ENCODE data around the gene ARID5B. TPM values are rescaled to one million over a fixed set of nuclear protein-coding genes. Genes with fewer than 3 reads are reported as not detected.

ARID5B gene
- total RNA-seq, 4 donors from 2014 or later: 7.6 to 36.3 (median 21.2) TPM

DNA sequence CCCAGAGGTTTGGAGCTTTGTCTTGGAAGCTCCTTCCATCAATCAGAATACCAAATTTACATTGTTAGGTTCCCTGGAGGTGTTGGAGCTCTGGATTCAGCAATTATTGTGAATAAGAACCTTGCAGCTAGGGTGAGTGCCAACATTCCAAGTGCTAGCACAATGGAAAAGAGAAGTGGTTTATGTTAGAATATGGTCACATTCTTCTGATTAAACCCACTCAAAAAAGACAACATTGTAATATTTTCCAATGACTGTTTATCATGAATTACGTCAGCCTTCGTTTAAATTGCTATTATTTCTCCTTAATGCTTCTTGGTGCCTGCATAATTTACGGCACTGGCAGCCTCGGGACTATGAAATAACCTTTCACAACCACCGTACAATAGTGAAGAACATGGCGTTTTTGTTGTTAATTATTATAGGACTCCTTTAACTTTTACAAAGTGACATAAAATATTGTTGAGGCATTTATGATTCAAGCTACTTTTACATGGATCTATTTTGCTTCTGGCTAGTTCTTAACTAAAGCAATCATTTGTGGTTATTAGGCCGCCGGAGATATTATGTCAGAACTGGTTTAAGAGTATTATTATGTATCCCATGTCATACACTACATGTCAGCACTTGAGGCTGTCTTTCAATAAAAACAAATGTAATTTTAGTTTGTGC, 117.7 kb downstream of the ARID5B start:
- intact Hi-C loops (cut with DNase I): no loop called here
- Histone ChIP-seq H3K9me3 (no peaks in the 10 kb centered on the region), H3K36me3 (no peaks in the 10 kb centered on the region), H3K27me3 (no peaks in the 10 kb centered on the region), H3K4me1 (no peaks in the 10 kb centered on the region), H3K4me3 (replicated peaks in 1 of 3) (no peak overlapping the region), H3K27ac (peak overlapping the region in 1 of 3 donors; percentile 15)
- TF ChIP-seq POLR2A (IDR thresholded peaks at IDR 0.05): no peak
- no peak for DNase-seq
- WGBS, 2 donors: 77 to 85% methylated on average over 8 of the region's 8 CpGs

DNA sequence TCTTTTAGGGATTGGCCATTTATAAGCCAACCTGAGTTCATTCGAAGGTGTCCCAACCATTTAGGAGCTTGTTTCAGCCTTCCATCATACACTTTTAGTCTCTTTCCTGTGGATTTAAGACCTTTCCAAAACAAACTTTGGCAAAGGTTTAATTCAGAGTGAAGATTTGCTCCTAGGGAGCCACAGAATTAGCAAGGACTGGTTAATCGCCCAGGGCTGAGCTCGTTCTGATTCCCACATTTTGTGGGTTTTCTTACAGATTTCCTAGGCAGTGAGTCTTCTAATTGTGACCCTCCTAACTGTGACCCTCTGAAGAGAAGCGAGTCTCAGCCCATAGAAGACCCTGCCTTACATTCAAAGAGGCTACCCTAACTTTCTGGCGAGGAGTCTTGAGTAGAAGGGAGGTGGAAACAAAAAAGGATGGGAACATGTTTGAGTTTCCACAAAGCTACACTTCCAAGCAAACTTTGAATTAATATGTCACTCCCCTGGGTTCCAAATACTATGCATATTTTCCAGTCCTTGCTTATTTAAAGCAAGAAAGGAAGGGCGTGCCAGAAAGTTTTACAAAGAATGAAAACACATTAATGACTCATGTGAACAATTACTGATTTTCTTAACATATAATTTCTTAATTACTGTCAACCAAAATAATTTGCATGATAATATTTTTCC, 118.3 kb downstream of the ARID5B start:
- 59 to 71% methylated on average over 6 of the region's 6 CpGs for WGBS, 2 donors

DNA sequence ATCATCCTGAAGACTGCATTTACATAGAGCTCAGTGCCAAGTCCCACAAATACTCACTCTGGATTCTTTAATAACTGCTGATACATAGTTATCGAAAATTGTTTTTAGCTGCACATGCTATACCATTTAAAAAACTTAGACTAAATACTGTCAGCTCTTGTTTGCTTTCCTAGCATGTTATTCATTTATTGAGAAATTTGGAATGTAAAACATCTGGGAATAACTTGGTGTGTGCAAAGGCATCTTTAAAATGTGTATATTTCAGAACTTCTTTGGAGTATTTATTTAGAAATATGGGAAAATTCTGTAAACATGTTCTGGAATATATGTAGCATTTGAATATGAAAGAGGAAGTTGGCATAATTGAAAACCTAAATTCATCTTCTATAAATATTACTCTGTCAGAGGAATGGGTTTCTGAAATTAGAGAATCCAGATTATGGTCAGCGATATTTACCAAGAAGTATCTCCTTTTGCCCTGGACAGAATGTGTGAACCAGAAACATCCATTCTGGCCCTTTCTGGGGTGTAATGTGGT, 119.7 kb downstream of the ARID5B start:
- Histone ChIP-seq H3K36me3 (no peaks in the 10 kb centered on the region), H3K4me3 (replicated peaks in 1 of 3) (no peak overlapping the region), H3K27me3 (no peaks in the 10 kb centered on the region), H3K4me1 (no peaks in the 10 kb centered on the region), H3K27ac (no peak overlapping the region), H3K9me3 (no peaks in the 10 kb centered on the region)
- no peak for DNase-seq
- 92 to 93% methylated on average over 2 of the region's 2 CpGs for WGBS, 2 donors
- intact Hi-C loops (cut with DNase I): no loop called here
- TF ChIP-seq, protein P1, sequence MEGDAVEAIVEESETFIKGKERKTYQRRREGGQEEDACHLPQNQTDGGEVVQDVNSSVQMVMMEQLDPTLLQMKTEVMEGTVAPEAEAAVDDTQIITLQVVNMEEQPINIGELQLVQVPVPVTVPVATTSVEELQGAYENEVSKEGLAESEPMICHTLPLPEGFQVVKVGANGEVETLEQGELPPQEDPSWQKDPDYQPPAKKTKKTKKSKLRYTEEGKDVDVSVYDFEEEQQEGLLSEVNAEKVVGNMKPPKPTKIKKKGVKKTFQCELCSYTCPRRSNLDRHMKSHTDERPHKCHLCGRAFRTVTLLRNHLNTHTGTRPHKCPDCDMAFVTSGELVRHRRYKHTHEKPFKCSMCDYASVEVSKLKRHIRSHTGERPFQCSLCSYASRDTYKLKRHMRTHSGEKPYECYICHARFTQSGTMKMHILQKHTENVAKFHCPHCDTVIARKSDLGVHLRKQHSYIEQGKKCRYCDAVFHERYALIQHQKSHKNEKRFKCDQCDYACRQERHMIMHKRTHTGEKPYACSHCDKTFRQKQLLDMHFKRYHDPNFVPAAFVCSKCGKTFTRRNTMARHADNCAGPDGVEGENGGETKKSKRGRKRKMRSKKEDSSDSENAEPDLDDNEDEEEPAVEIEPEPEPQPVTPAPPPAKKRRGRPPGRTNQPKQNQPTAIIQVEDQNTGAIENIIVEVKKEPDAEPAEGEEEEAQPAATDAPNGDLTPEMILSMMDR (IDR thresholded peaks at IDR 0.05): no peak
- no peak for TF ChIP-seq POLR2A (IDR thresholded peaks at IDR 0.05)

More for the DNA sequence above, 118.3 kb downstream of the ARID5B start:
- no peak overlapping the region for H3K4me3 ChIP-seq (replicated peaks in 1 of 3)
- no peaks in the 10 kb centered on the region for H3K9me3 ChIP-seq
- intact Hi-C loops (cut with DNase I): no loop called here
- TF ChIP-seq, protein P1 (IDR thresholded peaks at IDR 0.05): no peak
- TF ChIP-seq POLR2A (IDR thresholded peaks at IDR 0.05): no peak
- no peaks in the 10 kb centered on the region for H3K4me1 ChIP-seq
- peak overlapping the region in 1 of 3 donors; percentile 15 for H3K27ac ChIP-seq
- no peaks in the 10 kb centered on the region for H3K36me3 ChIP-seq
- H3K27me3 ChIP-seq: no peaks in the 10 kb centered on the region
- DNase-seq: no peak

DNA sequence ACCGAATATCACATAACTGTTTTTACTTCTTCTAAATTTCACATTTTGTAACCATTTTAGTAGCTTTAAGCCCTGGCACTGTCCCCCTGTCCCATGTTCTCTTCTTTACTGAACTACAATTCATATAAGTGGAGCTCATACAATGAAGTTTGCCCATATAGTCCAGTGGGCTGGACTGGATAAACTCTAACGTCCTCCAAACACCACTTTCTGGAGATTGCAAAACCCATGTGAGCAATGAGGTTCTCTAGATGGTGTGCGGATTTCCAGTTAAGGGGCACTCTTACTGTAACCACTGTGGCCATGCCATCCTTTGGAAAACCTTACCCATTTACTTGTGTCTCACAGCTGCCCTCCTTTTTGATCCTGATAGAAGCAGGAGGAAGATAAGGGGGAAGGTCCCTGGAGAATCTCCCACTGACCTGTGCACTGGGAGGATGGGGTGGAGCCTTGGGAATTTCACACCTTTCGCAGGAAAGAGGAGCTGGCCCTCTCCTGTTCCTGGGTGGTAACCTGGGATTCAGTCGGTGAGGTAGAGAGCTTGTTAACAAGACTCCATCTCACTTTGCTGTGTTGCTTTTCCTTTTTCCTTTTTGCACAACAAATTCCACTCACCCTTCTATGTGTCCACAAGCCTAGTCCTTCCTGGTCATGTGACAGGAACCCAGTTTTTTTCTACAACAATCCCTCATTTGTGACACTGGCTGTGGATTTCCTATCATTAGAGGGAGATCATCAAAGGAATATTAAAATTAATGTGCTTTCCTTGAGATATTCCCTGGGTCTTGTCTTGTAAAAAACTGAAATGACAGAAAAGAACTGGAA, 120.7 kb downstream of the ARID5B start:
- no peak for DNase-seq
- Histone ChIP-seq H3K27ac (no peak overlapping the region), H3K9me3 (no peaks in the 10 kb centered on the region), H3K36me3 (no peaks in the 10 kb centered on the region), H3K4me3 (replicated peaks in 1 of 3) (no peak overlapping the region), H3K4me1 (no peaks in the 10 kb centered on the region), H3K27me3 (no peaks in the 10 kb centered on the region)
- WGBS, 2 donors: 83 to 85% methylated on average over 5 of the region's 5 CpGs
- no peak for TF ChIP-seq POLR2A (IDR thresholded peaks at IDR 0.05)
- TF ChIP-seq, protein P1 (IDR thresholded peaks at IDR 0.05): no peak
- intact Hi-C loops (cut with DNase I): no loop called here

DNA sequence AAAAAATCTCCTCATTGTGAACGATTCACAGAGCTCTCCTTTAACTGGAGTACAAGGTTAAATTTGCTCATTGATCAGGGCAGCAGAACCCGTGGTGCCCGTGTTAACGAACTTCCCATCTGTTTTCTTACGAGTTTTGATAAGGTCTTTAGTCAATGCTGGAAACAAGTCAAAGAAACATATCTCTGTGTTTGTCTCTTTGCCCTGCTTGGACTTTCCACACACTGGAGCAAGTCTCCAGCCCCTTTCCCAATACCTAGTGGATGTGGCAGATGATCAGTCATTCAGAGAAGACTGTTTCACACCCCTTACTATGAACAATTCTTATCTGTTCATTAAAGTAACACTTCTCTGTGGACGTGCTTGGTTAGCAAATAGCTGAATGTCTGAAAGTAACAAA, 121.3 kb downstream of the ARID5B start:
- no peak overlapping the region for H3K27ac ChIP-seq
- no peaks in the 10 kb centered on the region for H3K36me3 ChIP-seq
- 81 to 88% methylated on average over 6 of the region's 6 CpGs for WGBS, 2 donors
- H3K27me3 ChIP-seq: no peaks in the 10 kb centered on the region
- H3K9me3 ChIP-seq: no peaks in the 10 kb centered on the region
- intact Hi-C loops (cut with DNase I): no loop called here
- TF ChIP-seq, protein P1 (IDR thresholded peaks at IDR 0.05): no peak
- TF ChIP-seq POLR2A (IDR thresholded peaks at IDR 0.05): no peak
- no peak overlapping the region for H3K4me3 ChIP-seq (replicated peaks in 1 of 3)
- no peaks in the 10 kb centered on the region for H3K4me1 ChIP-seq
- DNase-seq: no peak
